Middle frontal gyrus (tissue), 1 donor: ENCODE data around the gene PPP6C.
"Not testable (repeated sequence)": the region's sequence is repeated elsewhere in the genome, so short reads cannot be mapped to it uniquely, and the experiment has no call there.

Source experiments
- DNase-seq: peaks from one replicate; pipeline ENCODE4 v3.0.0-alpha.2; 2015; ENCODE audit warnings: low spot score; ENCODE audit errors: extremely low spot score

The PPP6C gene

DNA sequence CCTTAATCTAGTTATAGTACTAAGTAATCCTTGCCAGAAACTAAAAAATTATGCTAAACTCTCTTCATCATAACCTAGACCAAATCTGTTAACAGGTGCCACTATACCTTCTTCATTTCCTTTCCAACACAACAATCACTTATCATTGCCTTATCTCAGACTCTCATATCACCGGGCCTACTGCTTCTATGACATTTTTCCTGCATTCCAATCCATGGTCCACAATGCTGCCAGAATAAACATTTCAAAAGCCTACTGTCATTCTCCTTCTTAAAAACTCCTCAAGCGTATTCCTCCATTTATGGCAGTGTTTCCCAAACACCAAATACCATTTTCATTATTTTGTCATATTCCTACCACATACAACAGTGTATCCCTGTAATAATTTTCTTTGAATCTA lies 6.5 kb downstream of the PPP6C start:
- DNase-seq, result no peak

DNA sequence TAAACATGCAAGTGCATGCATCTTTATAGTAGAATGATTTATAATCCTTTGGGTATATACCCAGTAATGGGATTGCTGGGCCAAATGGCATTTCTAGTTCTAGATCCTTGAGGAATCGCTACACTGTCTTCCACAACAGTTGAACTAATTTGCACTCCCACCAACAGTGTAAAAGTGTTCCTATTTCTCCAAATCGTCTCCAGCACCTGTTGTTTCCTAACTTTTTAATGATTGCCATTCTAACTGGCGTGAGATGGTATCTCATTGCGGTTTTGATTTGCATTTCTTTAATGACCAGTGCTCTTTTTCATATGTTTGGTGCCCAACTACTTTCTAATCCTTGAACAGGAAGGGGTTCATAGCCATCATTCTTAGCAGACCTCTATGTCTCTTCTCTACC lies 7.8 kb downstream of the PPP6C start:
- not testable (repeated sequence) for DNase-seq

DNA sequence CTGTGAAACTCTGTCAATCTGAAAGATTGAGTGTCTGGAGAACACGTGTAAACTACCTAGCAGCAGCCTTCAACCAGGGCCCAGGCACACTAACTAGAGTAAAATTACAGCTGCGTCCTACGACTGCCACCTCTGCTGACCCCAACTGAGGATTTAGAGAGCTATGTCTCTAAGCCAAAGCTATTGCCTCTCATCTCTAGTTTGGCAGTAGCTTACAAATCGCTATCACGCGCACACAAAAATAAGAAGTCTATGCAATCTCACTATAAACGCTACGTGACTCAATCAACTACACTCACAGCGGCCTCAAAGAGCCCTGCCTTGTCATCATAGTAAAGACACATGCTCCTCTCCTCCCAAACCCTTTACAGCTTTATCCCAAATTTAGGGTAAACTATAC lies 8.7 kb downstream of the PPP6C start:
- no peak for DNase-seq

DNA sequence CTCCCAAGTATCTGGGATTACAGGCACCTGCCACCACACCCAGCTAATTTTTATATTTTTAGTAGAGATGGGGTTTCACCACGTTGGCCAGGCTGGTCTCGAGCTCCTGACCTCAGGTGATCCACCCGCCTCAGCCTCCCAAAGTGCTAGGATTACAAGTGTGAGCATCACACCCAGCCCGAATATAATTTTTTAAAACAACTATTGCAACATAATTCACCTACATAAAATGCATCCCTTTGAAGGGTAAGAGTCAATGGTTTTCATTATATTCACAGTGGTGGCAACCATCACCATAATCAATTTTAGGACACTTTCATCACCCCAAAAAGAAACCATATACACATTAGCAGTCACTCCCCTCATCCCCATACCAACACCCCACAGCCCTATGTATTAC lies 9.8 kb downstream of the PPP6C start:
- not testable (repeated sequence) for DNase-seq

DNA sequence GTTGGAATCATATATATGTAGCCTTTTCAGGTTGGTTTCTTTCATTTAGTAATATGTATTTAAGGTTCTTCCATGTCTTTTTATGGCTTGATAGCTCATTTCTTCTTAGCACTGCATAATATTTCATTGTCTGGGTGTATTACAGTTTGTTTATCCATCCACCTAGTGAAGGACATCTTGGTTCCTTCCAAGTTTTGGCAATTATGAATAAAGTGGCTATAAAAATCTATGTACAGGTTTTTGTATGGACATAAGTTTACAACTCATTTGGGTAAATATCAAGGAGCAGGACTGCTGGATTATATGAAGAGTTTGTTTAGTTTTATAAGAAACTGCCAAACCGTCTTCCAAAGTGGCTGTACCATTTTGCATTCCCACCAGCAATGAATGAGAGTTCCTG lies 11.7 kb downstream of the PPP6C start:
- DNase-seq, result no peak

DNA sequence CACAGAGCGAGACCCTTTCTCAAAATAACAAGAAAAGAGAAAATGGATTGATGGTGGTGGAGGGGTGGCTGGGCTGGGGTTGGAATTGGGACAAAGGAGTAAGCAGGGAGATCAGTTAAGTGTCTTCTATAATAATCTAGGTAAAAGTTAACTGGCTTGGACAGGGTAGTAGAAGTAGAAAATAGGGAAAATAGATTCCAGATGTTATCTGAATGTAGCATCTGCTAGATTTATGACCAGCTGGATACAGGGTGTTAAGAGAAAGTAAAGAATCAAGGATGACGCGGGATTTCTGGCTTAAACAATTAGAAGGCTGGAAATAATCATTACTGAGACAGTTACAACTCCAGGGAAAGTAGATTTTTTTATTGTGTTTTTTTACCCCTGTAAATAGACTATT lies 13.0 kb downstream of the PPP6C start:
- DNase-seq, result no peak

DNA sequence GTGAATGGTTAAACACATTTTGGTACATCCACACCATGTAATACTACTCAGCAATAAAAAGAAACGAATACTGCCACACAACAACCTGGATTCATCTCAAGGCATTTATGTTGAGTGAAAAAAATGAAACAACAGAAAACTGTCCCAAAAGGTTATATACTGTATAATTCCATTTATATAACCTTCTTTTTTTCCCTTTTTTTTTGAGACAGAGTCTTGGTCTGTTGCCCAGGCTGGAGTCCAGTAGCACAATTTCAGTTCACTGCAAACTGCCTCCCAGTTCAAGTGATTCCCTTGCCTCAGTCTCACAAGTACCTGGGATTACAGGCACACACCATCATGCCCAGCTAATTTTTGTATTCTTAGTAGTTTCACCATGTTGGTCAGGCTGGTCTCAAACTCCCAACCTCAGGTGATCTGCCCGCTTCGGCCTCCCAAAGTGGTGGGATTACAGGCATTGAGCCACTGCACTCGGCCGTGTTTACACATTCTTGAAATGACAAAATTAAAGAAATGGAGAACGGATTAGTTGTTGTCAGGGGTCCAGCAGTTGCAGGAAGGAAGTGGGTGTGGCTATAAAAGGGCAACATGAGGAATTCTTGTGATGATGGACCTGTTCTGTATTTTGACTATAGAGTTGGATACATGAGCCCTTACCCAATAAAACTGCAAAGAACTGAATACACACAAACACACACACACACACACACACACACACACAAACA lies 17.4 kb downstream of the PPP6C start:
- DNase-seq, result no peak

DNA sequence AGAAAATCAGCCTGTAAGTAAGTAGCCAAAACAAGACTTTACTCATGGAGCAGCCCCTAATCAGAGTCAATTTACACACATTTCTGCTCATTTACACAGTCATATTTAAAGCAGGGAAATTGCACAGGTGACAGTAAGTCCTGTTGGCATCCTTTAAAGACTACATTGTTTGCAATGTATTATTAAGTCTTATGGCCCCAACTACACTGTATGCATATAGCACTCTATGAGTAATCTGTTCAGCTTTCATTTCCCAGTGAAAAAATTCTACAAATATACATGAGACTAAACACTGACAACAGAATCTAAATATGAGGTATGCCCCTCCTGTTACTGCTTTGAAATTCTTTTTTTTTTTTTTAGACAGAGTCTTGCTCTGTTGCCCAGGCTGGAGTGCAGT lies 19.7 kb downstream of the PPP6C start:
- no peak for DNase-seq

DNA sequence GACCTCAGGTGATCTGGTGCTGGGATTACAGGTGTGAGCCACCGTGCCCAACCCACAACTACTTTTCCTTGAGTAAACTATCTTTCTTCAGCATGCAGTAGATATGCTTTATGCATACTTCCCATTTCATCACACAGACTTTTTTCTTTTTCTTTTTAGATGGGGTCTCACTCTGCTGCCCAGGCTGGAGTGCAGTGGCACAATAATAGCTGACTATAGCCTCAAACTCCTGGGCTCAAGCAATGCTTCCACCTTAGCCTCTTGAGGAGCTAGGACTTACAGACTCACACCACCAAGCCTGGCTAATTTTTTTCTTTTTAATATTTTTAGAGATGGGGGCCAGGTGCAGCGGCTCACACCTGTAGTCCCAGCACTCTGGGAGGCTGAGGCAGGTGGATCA lies 22.8 kb downstream of the PPP6C start:
- DNase-seq, result no peak

DNA sequence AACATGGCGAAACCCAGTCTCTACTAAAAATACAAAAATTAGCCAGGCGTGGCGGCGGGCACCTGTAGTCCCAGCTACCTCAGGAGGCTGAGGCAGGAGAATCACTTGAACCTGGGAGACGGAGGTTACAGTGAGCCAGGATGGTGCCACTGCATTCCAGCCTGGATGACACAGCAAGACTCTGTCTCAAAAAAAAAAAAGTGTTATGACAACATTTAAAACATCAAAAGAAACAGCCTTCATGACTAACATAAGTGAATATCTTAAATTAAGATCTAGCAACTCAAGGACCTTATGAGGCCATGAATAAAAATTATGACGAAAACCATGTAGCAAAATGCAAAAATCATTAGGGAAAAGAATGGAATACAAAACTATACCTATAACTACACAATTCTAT lies 26.7 kb downstream of the PPP6C start:
- DNase-seq, result not testable (repeated sequence)

DNA sequence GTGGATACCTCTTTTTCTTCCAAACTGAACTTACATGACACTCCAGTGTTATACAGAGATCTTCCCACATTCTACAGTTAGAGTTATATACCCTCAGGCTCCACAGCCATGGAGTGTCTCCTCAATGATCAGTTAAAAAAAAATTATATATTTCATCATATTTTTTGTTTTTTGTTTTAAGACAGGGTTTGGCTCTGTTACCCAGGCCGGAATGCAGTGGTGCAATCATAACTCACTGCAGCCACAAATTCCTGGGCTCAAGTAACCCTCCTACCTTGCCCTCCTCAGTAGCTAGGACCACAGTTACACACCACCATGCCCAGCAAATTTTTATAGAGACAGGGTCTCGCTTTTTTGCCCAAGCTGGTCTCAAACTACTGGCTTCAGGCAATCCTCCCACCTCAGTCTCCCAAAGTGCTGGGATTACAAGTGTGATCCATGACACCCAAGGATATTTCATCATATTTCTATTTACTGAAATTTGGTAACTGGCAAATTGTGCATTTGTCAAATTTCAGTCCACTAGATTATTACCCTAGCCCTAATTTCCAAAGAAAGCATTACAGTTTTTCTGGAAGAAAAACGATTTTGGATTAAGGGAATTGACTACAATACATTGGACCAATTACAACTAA lies 28.2 kb downstream of the PPP6C start:
- no peak for DNase-seq

DNA sequence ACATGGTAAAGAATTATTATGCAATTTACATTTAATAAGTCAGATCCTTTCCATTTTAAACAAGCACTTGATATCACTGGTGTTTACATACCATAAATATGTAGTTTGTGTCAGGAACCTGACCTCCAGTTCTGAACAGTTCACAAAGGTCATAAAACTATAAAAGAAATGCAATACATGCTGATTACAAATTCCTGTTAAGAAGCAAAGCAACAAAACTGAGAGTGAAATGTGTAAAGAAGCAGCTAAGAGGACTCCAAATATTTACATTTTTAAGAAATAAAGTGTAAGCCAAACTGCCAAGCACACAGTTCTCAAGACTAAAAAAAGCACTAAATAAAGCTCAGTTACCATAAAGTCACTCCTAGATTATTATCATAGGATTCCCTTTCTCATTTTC lies 28.9 kb downstream of the PPP6C start:
- DNase-seq, result no peak

DNA sequence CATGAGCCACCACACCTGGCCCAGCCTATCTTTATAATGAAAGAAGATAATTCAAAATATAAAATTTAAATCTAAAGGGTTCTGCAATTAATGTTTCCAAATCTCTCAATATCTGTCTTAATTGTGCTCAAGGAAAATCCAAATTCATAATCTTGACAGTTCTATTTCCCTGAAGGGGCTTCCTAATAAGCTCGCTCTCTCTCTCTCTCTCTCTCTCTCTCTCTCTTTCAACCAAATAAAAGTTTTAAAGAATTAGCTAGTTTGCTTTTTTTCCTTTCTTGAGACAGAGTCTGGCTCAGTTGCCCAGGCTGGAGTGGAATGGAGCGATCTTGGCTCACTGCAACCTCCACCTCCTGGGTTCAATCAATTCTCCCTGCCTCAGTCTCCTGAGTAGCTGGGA lies 33.1 kb downstream of the PPP6C start:
- DNase-seq, result no peak

DNA sequence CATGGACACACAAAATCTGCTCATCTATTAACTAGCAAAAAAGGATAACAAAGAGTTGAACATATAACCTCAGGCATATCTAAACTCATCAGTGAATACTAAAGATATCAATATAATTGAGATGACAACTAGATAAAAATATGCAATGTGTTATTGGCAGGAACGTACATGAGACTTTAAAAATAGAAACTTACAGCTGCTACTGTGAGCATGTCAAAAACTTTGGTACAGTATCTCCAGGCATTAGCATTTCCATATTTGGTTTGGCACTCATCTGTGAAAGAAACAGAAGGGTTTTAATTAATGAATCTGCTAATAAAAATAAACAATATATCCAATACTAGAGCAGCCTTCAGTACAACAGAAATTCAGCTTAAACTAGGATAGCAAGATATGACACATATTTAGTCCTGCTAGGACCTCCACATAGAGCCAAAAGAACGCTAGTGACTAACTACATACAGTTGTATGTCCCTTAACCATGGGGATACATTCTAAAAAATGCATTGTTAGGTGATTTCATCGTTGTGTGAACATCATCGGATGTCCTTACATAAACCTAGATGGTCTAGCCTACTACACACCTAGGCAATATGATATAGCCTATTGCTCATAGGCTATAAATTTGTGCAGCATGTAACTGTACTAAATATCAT lies 35.8 kb downstream of the PPP6C start:
- no peak for DNase-seq

DNA sequence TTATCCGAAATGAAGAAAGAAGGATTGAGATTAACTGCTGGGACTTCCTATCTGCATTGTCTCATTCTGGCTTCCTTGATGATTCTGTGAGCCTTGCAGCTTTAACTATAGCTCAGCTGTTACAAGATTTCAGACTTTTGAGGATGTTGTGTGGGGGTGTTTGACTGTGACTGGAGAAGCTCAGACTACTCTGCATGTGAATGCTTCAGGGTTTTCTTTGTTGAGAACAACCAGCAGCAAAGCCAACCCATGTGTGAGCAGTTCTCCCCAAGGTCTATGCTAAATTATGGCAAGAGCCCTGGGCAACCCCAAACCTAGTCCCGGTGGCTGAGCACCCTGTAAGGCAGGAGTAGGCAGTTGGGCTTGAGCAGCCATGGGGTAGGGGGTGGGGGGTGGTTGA lies 37.9 kb downstream of the PPP6C start:
- peak; percentile 23 for DNase-seq

DNA sequence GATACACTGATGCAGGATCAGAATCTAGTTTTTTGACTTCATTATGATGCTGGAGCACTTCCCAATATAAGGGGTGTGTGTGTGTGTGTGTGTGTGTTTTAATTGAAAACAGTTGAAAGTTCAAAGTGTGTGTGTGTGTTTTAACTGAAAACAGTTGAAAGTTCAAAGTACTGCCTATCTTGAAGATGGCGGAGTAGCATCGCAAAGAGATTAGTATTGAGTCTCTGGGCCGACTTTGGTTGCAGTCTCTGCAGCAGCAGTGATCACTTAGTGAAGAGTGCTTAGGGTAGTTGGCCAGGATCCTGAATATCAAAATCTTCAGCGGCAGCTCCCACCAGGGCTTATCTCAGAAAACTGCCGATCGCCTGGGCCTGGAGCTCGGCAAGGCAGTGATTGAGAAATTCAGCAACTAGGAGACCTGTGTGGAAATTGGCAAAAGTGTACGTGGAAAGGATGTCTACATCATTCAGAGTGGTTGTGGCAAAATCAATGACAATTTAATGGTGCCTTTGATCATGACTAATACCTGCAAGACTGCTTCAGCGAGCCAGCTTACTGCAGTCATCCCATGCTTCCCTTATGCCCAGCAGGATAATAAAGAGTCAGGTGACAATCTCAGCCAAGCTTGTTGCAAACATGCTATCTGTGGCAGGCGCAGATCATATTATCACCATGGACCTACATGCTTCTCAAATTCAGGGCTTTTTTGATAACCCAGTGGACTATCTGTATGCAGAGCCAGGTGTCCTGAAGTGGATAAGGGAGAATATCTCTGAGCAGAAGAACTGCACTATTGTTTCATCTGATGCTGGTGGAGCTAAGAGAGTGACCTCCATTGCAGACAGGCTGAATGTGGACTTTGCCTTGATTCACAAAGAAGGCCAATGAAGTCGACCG lies 39.0 kb downstream of the PPP6C start:
- no peak for DNase-seq

DNA sequence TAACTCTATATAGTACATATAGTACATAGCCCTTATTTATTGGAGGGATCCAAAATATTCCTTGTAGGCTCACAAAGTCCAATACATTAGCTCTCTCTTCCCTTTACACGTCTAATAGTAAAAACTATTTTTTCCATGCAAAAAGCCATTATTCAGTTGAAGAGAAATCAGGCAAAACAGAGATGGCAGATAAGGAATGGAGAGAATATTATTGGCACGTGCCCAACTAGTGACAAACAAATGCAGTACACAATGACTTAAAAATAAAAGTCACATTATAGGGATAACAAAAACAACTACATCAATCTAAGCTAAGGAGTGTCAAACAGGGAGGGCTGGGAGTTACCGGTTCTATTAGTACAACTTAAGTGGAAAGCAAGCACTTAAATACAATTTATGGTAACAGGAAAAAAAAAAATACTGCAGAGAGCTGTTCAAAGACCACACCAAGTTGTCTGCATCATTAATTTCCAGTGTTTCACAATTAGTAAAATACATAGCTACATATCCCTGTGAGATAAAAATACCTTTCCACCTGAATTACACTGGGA lies 42.1 kb downstream of the PPP6C start:
- no peak for DNase-seq

DNA sequence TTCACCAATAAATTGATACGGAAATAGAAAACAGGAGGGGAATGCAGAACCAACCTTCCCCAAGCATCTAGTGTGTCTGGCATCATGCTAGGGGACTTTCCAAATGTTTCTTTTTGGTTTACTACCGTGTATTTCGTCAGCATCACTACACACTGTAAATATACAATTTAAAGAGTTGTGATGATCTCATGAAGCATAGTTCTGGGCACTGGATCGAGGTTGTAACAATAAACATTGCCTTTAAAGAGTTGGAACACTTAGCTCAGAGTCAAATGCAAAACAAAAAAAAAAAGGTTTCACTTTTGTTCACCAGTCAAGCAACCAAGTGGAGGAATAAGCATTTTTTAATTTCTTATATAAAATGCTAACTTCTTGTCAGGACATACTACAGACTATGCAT lies 43.4 kb downstream of the PPP6C start:
- DNase-seq, result no peak

DNA sequence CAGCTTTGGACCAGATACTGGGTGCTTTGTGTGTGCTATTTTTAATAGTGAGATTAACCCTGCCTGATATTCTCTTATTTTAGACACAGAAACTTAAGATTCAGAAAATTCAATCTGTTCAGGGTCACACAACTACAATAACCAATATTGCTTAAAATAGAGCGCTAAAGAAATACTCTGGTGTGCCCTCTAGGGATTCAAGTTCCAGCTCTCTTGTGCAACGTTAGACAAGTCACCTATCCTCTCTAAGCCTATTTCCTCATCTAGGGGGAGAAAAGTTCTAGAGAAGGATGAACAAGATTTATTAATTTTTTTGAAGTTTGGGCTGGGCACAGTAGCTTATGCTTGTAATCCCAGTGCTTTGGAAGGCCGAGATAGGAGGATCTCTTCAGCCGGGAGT lies 44.2 kb downstream of the PPP6C start:
- no peak for DNase-seq

DNA sequence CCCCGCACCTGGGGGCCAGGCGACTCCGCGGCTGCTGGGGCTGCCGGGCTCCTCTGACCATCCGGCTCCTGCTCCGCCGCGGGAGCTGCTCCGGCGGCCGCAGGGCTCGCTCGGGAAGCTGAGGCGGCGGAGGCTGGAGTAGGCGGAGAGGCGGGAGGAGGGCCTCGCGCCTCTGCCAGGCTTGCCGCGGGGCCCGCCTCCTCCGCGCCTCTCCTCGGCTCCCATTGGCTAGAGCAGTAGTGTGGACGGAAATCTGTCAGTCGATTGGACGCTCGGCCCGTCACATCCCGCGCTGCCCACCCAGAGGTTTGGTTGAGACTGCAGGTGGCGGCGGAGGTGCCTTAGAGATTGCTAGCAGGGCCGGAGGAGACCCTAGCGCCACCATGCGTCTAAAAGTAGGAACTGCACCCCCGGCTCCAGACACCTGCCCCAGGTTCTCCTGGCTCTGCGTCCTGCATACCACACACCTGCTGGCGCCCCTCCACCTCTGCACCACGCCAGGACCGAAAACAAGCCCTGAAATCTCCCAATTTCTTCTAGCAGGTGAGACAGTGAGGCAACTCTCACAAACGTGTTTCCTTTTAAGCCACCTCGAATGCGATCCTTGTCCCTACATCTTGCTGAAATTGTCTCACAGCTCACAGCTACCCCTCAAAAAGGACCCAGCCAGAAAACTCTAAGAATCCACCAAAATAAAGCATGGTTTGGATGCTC lies 46.1 kb downstream of the PPP6C start, which contains the start of gene SCAI:
Gene SCAI (minus strand): TSS at position 152 of the 714 bp plus-strand sequence. CDS start 91 bp downstream, at position 61.
- DNase-seq, result peak; percentile 98
